ENCODE data around the gene SOCS7.

Gene SOCS7

GRCh38 chr17:38442548-38442947, 90.9 kb downstream of the SOCS7 start:
- DNase-seq = no peak

GRCh38 chr17:38443356-38444031, 91.8 kb downstream of the SOCS7 start:
- no peak for DNase-seq

DNA sequence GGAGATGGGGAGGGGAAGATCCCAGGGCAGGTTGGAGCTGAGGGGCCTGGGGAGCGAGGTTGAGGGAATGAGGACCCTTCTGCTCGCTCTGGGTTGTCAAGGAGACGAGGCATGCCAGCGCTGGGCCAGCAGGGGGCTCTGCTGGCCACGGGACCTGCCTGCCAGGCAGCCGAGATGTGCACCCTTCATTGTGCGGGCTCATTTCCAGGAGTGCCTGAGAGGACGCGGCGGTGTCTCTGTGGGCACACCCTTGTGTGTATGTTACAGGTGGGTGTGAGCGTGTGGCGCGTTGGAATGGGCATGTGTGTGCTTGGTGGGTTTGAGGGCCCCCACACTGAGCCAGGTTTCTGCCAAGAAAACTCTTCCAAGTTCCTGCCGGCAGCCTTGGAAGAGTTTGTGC, 92.5 kb downstream of the SOCS7 start:
- peak; percentile 48 for DNase-seq

GRCh38 chr17:38447502-38448085, 96.0 kb downstream of the SOCS7 start:
- DNase-seq = peak; percentile 71

GRCh38 chr17:38448208-38448771, 96.6 kb downstream of the SOCS7 start:
- no peak for DNase-seq

DNA sequence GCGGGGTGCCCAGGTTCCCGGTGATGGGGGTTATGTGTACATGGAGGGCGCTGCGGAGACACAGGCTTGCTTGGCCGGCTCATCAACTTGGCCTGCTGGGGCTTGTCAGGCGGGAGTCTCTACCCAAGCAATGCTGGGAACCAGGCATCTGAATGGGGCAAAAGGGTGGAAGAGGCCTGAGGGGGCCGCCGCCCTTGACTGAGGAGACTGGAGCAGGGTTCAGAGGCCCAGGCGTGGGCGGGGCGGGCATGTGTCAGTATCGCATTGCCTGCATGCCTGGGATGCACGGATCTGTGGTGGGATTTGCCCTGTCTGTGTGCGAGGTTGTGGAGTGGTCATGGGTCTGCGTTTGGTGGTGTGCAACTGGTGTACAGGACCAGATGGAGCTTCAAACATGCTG, 97.7 kb downstream of the SOCS7 start:
- DNase-seq = no peak

DNA sequence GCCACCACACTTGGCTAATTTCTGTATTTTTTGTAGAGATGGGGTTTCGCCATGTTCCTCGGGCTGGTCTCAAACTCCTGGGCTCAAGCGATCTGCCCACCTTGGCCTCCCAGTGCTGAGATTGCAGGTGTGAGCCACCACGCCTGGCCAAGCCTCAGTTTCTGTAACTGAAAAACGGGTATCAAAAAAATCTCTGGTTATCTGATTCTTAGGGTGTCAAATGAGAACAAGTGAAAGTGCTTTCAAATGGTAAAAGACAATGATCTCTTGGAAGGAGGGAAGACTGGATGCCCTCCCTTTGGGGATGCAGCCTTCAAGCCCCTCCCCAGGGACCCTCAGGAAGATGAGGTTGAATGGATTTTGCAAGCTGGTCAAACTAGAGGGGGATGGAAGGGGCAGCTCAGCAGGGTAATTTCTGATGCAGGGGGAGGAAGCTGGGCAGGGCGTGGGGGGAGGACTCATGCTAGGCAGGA, 98.9 kb downstream of the SOCS7 start:
- DNase-seq = no peak

- no peak for DNase-seq
Observed at GRCh38 chr17:38451030-38451839, 99.6 kb downstream of the SOCS7 start.

DNA sequence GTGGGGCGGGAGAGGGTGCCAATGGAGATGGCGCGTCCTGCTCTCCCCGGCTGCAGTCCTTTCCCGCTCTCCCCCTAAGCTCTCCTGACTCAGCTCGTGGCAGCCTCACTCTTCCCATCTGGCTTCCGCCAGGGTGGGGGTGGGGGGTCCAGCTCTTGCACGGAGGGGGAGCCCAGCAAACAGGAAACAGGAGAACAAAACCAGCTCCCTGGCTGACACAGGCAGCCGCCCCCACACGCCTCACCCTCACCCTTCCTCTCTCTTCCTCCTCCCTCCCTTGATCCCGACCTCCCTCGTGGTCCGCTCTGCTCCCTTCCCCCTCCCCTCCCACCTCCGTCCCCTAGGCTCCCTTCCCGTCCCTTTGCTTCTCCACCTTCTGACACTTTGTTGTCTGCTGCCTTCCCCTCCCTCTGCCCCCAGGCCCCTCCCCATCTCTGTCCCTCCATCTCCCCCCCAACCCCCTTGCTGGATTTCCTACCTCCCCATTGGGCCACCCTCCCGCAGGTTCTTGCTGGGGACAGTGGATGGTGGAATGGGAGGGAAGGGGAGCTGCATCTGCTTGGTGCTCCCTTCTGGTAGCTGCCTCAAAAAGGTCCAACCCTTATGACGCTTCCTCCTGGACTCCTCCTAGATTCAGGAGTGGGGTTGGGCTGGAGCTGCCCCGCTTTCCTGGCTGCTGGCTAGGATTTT, 100.3 kb downstream of the SOCS7 start:
- no peak for DNase-seq

- no peak for DNase-seq
Observed at GRCh38 chr17:38452719-38453118, 101.1 kb downstream of the SOCS7 start.

- peak; percentile 18 for DNase-seq
Observed at GRCh38 chr17:38453951-38454421, 102.3 kb downstream of the SOCS7 start.

DNA sequence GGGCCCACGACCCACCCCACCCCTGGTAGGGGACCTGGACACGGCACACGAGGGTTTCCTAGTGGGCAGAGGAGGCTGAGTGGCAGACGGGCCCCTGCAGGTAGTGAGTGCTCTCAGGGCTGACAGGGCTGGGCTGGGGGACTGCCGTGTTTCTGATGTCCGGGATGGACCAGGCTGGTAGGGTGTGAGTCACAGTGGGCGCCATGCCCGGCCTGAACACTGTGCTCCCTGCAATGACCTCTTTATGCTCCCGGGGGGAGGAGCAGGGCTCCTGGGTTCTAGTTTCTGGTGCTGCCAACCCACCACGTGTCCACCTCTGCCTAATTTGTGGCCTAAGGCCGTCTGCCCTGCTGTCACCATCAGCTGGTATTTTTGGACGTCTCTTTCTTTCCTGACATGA, 102.9 kb downstream of the SOCS7 start:
- DNase-seq = no peak
